CD4-positive, alpha-beta T cell (primary cell): ENCODE data around the gene TTLL4. TPM values are rescaled to one million over a fixed set of nuclear protein-coding genes. Genes with fewer than 3 reads are reported as not detected.
A peak's percentile ranks its signal among the peaks of the same experiment; 100 is the strongest.

Source experiments
- ATAC-seq: fragments of 200-7000 bp; cut with Tn5 transposase; one replicate; pipeline ENCODE4 v1.10.0; 2022; ENCODE audit warnings: mild to moderate bottlenecking; ENCODE audit not compliant: poor library complexity
- CTCF ChIA-PET: fragments of 350-600 bp; sonication (Branson Sonifier 250); formaldehyde crosslinking; loops from one replicate; lab custom pipeline; 2021; ENCODE audit warnings: antibody characterized with exemption, inconsistent platforms; lab: Charles Lee
- POLR2A ChIA-PET: fragments of 350-600 bp; sonication (Branson Sonifier 250); formaldehyde crosslinking; loops from one replicate; lab custom pipeline; 2021; ENCODE audit warnings: antibody characterized with exemption, inconsistent platforms; lab: Charles Lee
- DNase-seq, 14 experiments: peaks; one replicate each; pipeline ENCODE4 v3.0.0-alpha.2; 2013 to 2020; ENCODE audit warnings: mixed read lengths in 2 of 14
- H3K27ac ChIP-seq, 2 donors: one replicate each; pipeline versions ENCODE4 v1.5.1 to v1.7.0; 2013; ENCODE audit warnings: low read length in 2 of 2, low read depth in 1 of 2, mild to moderate bottlenecking in 1 of 2
- H3K27me3 ChIP-seq, 2 experiments: 1 replicate in 1 of 2; 2 replicates in 1 of 2; pipeline versions ENCODE4 v1.6.1 to v1.7.0; 2013; ENCODE audit warnings: low read length in 2 of 2, control low read depth in 1 of 2, mild to moderate bottlenecking in 1 of 2, moderate library complexity in 1 of 2; ENCODE audit not compliant: insufficient read depth in 2 of 2, control insufficient read depth in 1 of 2
- H3K36me3 ChIP-seq: one replicate; pipeline ENCODE4 v1.6.1; 2013; ENCODE audit warnings: low read length, control low read depth; ENCODE audit not compliant: insufficient read depth
- H3K4me1 ChIP-seq: one replicate; pipeline ENCODE4 v1.6.1; 2013; ENCODE audit warnings: low read length, control low read depth; ENCODE audit not compliant: insufficient read depth
- H3K4me3 ChIP-seq: one replicate; pipeline ENCODE4 v1.5.1; 2013; ENCODE audit warnings: mild to moderate bottlenecking, low read length, moderate library complexity
- H3K9me3 ChIP-seq, 2 experiments: 1 replicate in 1 of 2; 2 replicates in 1 of 2; pipeline versions ENCODE4 v1.6.1 to v1.7.0; 2013; ENCODE audit warnings: low read length in 2 of 2, mild to moderate bottlenecking in 2 of 2, control low read depth in 1 of 2, moderate library complexity in 1 of 2; ENCODE audit not compliant: control insufficient read depth in 1 of 2, insufficient read depth in 1 of 2
- H3K27ac Mint-ChIP-seq: one replicate; pipeline ENCODE4 v1.8.0; 2020; ENCODE audit warnings: mixed read lengths
- H3K27me3 Mint-ChIP-seq: one replicate; pipeline ENCODE4 v1.8.0; 2021; ENCODE audit warnings: mixed read lengths
- H3K36me3 Mint-ChIP-seq: one replicate; pipeline ENCODE4 v1.8.0; 2021; ENCODE audit warnings: low read depth, mixed read lengths
- H3K4me1 Mint-ChIP-seq: one replicate; pipeline ENCODE4 v1.8.0; 2021; ENCODE audit warnings: low read depth, mixed read lengths
- H3K4me3 Mint-ChIP-seq: one replicate; pipeline ENCODE4 v1.8.0; 2020; ENCODE audit warnings: mild to moderate bottlenecking, mixed read lengths
- H3K9me3 Mint-ChIP-seq: one replicate; pipeline ENCODE4 v1.8.0; 2020; ENCODE audit warnings: mixed read lengths
- CTCF ChIP-seq: fragments of 200-600 bp; IDR thresholded peaks from one replicate; pipeline ENCODE4 v1.8.0; 2022; ENCODE audit warnings: antibody characterized with exemption, mild to moderate bottlenecking
- intact Hi-C, 2 experiments: fragments of 100-400 bp; cut with DNase I in 1 of 2; cut with micrococcal nuclease in 1 of 2; formaldehyde crosslinking; loops; one replicate each; pipeline versions ENCODE4 v1.15.1 to v1.9.0; 2023 to 2025; cut with DNase I, micrococcal nuclease
- total RNA-seq, 174 experiments: library from RNA in 2 of 174; stranded (reverse) in 2 of 174; gene quantifications; one replicate each; pipeline ENCODE4 v1.2.3 and lab custom pipeline; 2021 to 2026

Gene TTLL4
- total RNA-seq, 2 experiments from 2014 or later: 7.3 to 10.8 TPM

- H3K27ac ChIP-seq: peak overlapping the region in 1 of 2 donors; percentile 35
- no peak overlapping the region for H3K4me3 ChIP-seq
- no peak for ATAC-seq
- H3K9me3 Mint-ChIP-seq: no peaks in the 10 kb centered on the region
- peaks cover 24% of the 10 kb centered on the region for H3K4me1 Mint-ChIP-seq
- ChIA-PET CTCF (no interaction called here), POLR2A (no interaction called here)
- peaks cover 67% of the 10 kb centered on the region for H3K36me3 Mint-ChIP-seq
- H3K9me3 ChIP-seq: no peaks in the 10 kb centered on the region
- intact Hi-C loops: no loop called here
- no peak overlapping the region for H3K4me3 Mint-ChIP-seq
- peak in 1 of 14 experiments; percentile 25 for DNase-seq
- TF ChIP-seq CTCF: no peak
- H3K27me3 ChIP-seq: no peaks in the 10 kb centered on the region
- no peaks in the 10 kb centered on the region for H3K27me3 Mint-ChIP-seq
- peaks cover 21% of the 10 kb centered on the region for H3K36me3 ChIP-seq
- H3K27ac Mint-ChIP-seq: no peak overlapping the region
- H3K4me1 ChIP-seq: peaks cover 7% of the 10 kb centered on the region
Measured at GRCh38 chr2:218734190-218734975, 23.7 kb downstream of the TTLL4 start.

GRCh38 chr2:218736531-218736930 is 25.9 kb downstream of the TTLL4 start:
- Mint-ChIP-seq H3K27me3 (no peaks in the 10 kb centered on the region), H3K27ac (no peak overlapping the region), H3K4me3 (no peak overlapping the region), H3K4me1 (peaks cover 24% of the 10 kb centered on the region), H3K36me3 (peaks cover 73% of the 10 kb centered on the region), H3K9me3 (no peaks in the 10 kb centered on the region)
- intact Hi-C loops: no loop called here
- Histone ChIP-seq H3K4me3 (no peak overlapping the region), H3K36me3 (peaks cover 33% of the 10 kb centered on the region), H3K27ac (no peak overlapping the region), H3K9me3 (no peaks in the 10 kb centered on the region), H3K4me1 (peaks cover 7% of the 10 kb centered on the region), H3K27me3 (no peaks in the 10 kb centered on the region)
- no peak for ATAC-seq
- CTCF ChIA-PET: interaction anchor here (0.6 kb wide), 1 partner anchor 124 kb away, joined by 4 read pairs; no protein-coding TSS in a partner anchor
- DNase-seq: no peak
- POLR2A ChIA-PET: no interaction called here
- TF ChIP-seq CTCF: no peak

- H3K27me3 Mint-ChIP-seq: no peaks in the 10 kb centered on the region
- peaks cover 84% of the 10 kb centered on the region for H3K36me3 Mint-ChIP-seq
Measured at GRCh38 chr2:218743068-218743467, 32.4 kb downstream of the TTLL4 start.

More at GRCh38 chr2:218743068-218743467, 32.4 kb downstream of the TTLL4 start:
- peak in 2 of 14 experiments; percentile 15 to 40 for DNase-seq
- Histone ChIP-seq H3K36me3 (peaks cover 53% of the 10 kb centered on the region), H3K4me3 (no peak overlapping the region), H3K4me1 (peaks cover 4% of the 10 kb centered on the region), H3K27me3 (no peaks in the 10 kb centered on the region), H3K9me3 (no peaks in the 10 kb centered on the region), H3K27ac (no peak overlapping the region)
- Mint-ChIP-seq H3K9me3 (no peaks in the 10 kb centered on the region), H3K4me1 (no peaks in the 10 kb centered on the region), H3K27ac (no peak overlapping the region), H3K4me3 (no peak overlapping the region)
- intact Hi-C loops: no loop called here
- TF ChIP-seq CTCF: no peak
- no peak for ATAC-seq
- ChIA-PET POLR2A (no interaction called here), CTCF (no interaction called here)
